WTC11 (cell line): Measurements from ENCODE around the gene AKR1D1. TPM values are rescaled to one million over a fixed set of nuclear protein-coding genes. Genes with fewer than 3 reads are reported as not detected.

Experiments
- ATAC-seq: fragments of 200-7000 bp; cut with Tn5 transposase; 2 replicates; pipeline ENCODE4 v1.10.0; 2021; ENCODE audit warnings: mild to moderate bottlenecking, moderate library complexity
- Bru-seq: library from RNA; stranded (reverse); fragments of 400-500 nt; gene quantifications from one replicate; lab custom pipeline; 2021; lab: Mats Ljungman, UMichigan
- CTCF ChIA-PET: fragments of 300-600 bp; sonication (Branson Sonifier 250); formaldehyde crosslinking; loops from one replicate; lab custom pipeline; 2021; ENCODE audit warnings: antibody characterized with exemption; lab: Charles Lee
- POLR2A ChIA-PET: fragments of 350-600 bp; sonication (Branson Sonifier 250); formaldehyde crosslinking; loops from one replicate; lab custom pipeline; 2021; ENCODE audit warnings: antibody characterized with exemption; lab: Charles Lee
- DNase-seq: peaks from one replicate; pipeline ENCODE4 v3.0.0; 2021; ENCODE audit warnings: low spot score
- H3K27ac Mint-ChIP-seq: 2 replicates; pipeline ENCODE4 v1.8.0; 2021; ENCODE audit warnings: mixed read lengths
- H3K27me3 Mint-ChIP-seq: 2 replicates; pipeline ENCODE4 v1.8.0; 2021; ENCODE audit warnings: low read depth, mild to moderate bottlenecking, moderate library complexity, mixed read lengths
- H3K36me3 Mint-ChIP-seq: 2 replicates; pipeline ENCODE4 v1.8.0; 2021; ENCODE audit warnings: mixed read lengths
- H3K4me1 Mint-ChIP-seq: 2 replicates; pipeline ENCODE4 v1.8.0; 2022; ENCODE audit warnings: mixed read lengths
- H3K4me3 Mint-ChIP-seq: 2 replicates; pipeline ENCODE4 v1.8.0; 2021; ENCODE audit warnings: mild to moderate bottlenecking, moderate library complexity, mixed read lengths
- H3K9me3 Mint-ChIP-seq: 2 replicates; pipeline ENCODE4 v1.8.0; 2021; ENCODE audit warnings: mixed read lengths
- ETV6 ChIP-seq: sonication (generic); formaldehyde crosslinking; IDR thresholded peaks from 2 replicates; pipeline ENCODE4 v1.8.1; 2022; ENCODE audit warnings: mild to moderate bottlenecking, missing genetic modification reagents
- FOXP1 ChIP-seq: sonication (generic); formaldehyde crosslinking; IDR thresholded peaks from 2 replicates; pipeline ENCODE4 v1.8.0; 2022; ENCODE audit warnings: missing genetic modification reagents, mild to moderate bottlenecking, moderate library complexity, borderline replicate concordance
- GRHL2 ChIP-seq: fragments of 250-450 bp; sonication (Bioruptor Pico); IDR thresholded peaks from 2 replicates; pipeline ENCODE4 v1.8.0; 2022; ENCODE audit warnings: mild to moderate bottlenecking, moderate library complexity; ENCODE audit not compliant: insufficient replicate concordance, severe bottlenecking
- IRF2 ChIP-seq: sonication (generic); formaldehyde crosslinking; IDR thresholded peaks from 2 replicates; pipeline ENCODE4 v1.8.0; 2022; ENCODE audit warnings: low read depth, missing genetic modification reagents, borderline replicate concordance
- MAX ChIP-seq: sonication (generic); formaldehyde crosslinking; IDR thresholded peaks from 2 replicates; pipeline ENCODE4 v1.8.0; 2022; ENCODE audit warnings: mild to moderate bottlenecking, missing genetic modification reagents
- NR3C1 ChIP-seq: sonication (generic); formaldehyde crosslinking; conservative IDR thresholded peaks from 2 replicates; pipeline ENCODE4 v1.8.1; 2023; ENCODE audit warnings: low read depth, mild to moderate bottlenecking, missing genetic modification reagents
- RELA ChIP-seq: sonication (generic); formaldehyde crosslinking; IDR thresholded peaks from 2 replicates; pipeline ENCODE4 v1.8.1; 2022; ENCODE audit warnings: missing genetic modification reagents, mild to moderate bottlenecking, borderline replicate concordance
- TCF7 ChIP-seq: sonication (generic); formaldehyde crosslinking; IDR thresholded peaks from 2 replicates; pipeline ENCODE4 v1.8.0; 2022; ENCODE audit warnings: mild to moderate bottlenecking, low read depth, missing genetic modification reagents, moderate library complexity
- TP53 ChIP-seq: sonication (generic); formaldehyde crosslinking; IDR thresholded peaks from 2 replicates; pipeline ENCODE4 v1.8.1; 2023; ENCODE audit warnings: mild to moderate bottlenecking, missing genetic modification reagents
- ZNF423 ChIP-seq: fragments of 250-450 bp; sonication (Bioruptor Pico); IDR thresholded peaks from 2 replicates; pipeline ENCODE4 v2.1.2; 2022; ENCODE audit warnings: mild to moderate bottlenecking, moderate library complexity
- ZNF671 ChIP-seq: fragments of 250-450 bp; sonication (Bioruptor Pico); IDR thresholded peaks from 2 replicates; pipeline ENCODE4 v1.8.0; 2021; ENCODE audit warnings: mild to moderate bottlenecking
- long read RNA-seq, 3 experiments: library from RNA in 1 of 3; library from capped mRNA in 1 of 3; library from polyadenylated mRNA in 1 of 3; unstranded in 2 of 3; stranded (forward) in 1 of 3; transcript quantifications; one replicate each; pipeline ENCODE4 v2.0.0, GENCODE V29; 2021
- total RNA-seq: library from RNA; stranded (reverse); gene quantifications from 3 replicates; pipeline ENCODE4 v1.2.3, GENCODE V29; 2021
- TF ChIP-seq, protein P1 (sequence below): fragments of 250-450 bp; sonication (Bioruptor Pico); conservative IDR thresholded peaks from 2 replicates; pipeline ENCODE4 v1.9.0; 2021; ENCODE audit warnings: mild to moderate bottlenecking
- TF ChIP-seq, protein P2 (sequence below): sonication (generic); formaldehyde crosslinking; IDR thresholded peaks from 2 replicates; pipeline ENCODE4 v1.8.1; 2023; ENCODE audit warnings: mild to moderate bottlenecking, missing genetic modification reagents, moderate library complexity
- TF ChIP-seq, protein P3 (sequence below): sonication (generic); formaldehyde crosslinking; IDR thresholded peaks from 2 replicates; pipeline ENCODE4 v1.8.1; 2023; ENCODE audit warnings: mild to moderate bottlenecking, missing genetic modification reagents

The AKR1D1 gene, protein sequence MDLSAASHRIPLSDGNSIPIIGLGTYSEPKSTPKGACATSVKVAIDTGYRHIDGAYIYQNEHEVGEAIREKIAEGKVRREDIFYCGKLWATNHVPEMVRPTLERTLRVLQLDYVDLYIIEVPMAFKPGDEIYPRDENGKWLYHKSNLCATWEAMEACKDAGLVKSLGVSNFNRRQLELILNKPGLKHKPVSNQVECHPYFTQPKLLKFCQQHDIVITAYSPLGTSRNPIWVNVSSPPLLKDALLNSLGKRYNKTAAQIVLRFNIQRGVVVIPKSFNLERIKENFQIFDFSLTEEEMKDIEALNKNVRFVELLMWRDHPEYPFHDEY
- total RNA-seq (0.14 to 0.24 TPM (median 0.18 TPM) in 3 replicates), Bru-seq, nascent RNA (percentile 5 among the genes with signal in this experiment)
- long read RNA-seq, experiment 1: 0 reads
- long read RNA-seq, experiment 2: 0 reads
- long read RNA-seq, experiment 3: 0 reads

DNA sequence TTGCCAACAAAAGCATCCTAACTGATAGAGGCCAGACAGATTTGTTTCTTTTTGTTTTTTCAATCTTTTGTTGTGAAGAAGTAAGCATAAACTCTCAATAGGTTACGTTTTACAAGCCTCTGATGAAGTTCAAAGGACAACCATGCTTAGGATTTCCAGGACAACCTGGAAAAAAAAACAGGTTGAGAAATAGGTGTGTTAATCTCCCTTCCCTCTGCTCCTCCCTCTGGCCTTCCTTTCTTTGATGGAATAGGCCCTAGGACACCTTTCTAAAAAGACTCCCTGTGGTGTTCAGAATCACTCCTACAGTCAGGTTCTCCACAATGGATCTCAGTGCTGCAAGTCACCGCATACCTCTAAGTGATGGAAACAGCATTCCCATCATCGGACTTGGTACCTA is at the start of gene AKR1D1:
Gene AKR1D1, plus strand, starts transcription at position 264 of the 400 bp plus-strand sequence. Its CDS starts 60 bp downstream, at position 324.
- ATAC-seq: no peak
- peaks cover 44% of the 10 kb centered on the region for H3K36me3 Mint-ChIP-seq
- ChIA-PET CTCF (no interaction called here), POLR2A (no interaction called here)
- H3K27ac Mint-ChIP-seq: no peak within 1 kb of the TSS
- H3K27me3 Mint-ChIP-seq: peaks cover 10% of the 10 kb centered on the region
- no peak within 1 kb of the TSS for H3K4me3 Mint-ChIP-seq
- DNase-seq: no peak
- peaks cover 52% of the 10 kb centered on the region for H3K9me3 Mint-ChIP-seq
- TF ChIP-seq TP53 (CRISPR knock-in tag) (no peak), TCF7 (CRISPR knock-in tag) (no peak), IRF2 (CRISPR knock-in tag) (no peak), RELA (no peak), ZNF671 (CRISPR knock-in tag) (no peak), NR3C1 (no peak), ZNF423 (CRISPR knock-in tag) (no peak), ETV6 (CRISPR knock-in tag) (no peak)
- TF ChIP-seq, protein P1, sequence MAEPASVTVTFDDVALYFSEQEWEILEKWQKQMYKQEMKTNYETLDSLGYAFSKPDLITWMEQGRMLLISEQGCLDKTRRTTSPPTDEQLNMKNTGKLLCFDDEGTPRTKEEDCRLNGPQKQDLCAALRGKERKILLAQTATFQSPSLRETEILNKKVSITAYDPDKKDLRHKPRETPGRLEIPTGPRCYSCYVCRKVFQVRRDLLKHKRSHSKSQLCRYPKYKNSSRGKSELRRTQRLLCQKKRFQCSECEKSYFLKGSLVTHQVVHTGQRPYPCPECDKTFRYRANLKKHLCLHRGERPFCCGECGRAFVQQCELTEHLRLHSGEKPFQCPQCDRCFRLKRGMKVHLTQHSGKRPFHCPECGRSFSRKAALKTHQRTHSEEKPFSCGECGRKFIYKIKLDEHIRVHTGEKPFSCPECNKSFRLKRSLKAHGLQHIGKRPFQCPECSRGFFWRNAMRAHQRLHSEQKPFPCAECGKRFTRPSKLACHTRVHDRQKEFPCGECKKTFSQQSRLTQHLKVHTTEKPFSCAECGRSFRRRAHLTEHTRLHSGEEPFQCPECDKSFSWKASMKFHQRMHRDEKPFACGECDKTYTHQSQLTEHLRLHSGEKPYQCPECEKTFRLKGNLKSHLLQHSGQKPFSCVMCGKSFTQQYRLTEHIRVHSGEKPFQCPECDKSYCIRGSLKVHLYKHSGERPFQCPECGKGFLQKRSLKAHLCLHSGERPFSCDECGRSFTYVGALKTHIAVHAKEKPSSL (CRISPR knock-in tag): no peak
- H3K4me1 Mint-ChIP-seq: peaks cover 32% of the 10 kb centered on the region

GRCh38 chr7:138027100-138027499 is 49.2 kb upstream of the AKR1D1 start:
- H3K4me3 Mint-ChIP-seq: no peak overlapping the region; the same call in 1 of the 2 replicates
- no peak for DNase-seq
- TF ChIP-seq ZNF423 (CRISPR knock-in tag): peak; percentile 35; the same call in 1 of the 2 replicates
- TF ChIP-seq FOXP1 (CRISPR knock-in tag): no peak
- TF ChIP-seq, all 79 proteins: peak for 1
- CTCF ChIA-PET: interaction anchor here (0.7 to 1.1 kb wide), 3 partner anchors 13 to 134 kb away, joined by 3 to 4 read pairs (median 3); no protein-coding TSS in a partner anchor
- peak; percentile 70 for ATAC-seq
- no peaks in the 10 kb centered on the region for H3K27me3 Mint-ChIP-seq
- peak overlapping the region; percentile 63 for H3K27ac Mint-ChIP-seq
- peaks cover 59% of the 10 kb centered on the region for H3K4me1 Mint-ChIP-seq
- H3K9me3 Mint-ChIP-seq: peaks cover 38% of the 10 kb centered on the region
- H3K36me3 Mint-ChIP-seq: peaks cover 38% of the 10 kb centered on the region
- POLR2A ChIA-PET: no interaction called here

DNA sequence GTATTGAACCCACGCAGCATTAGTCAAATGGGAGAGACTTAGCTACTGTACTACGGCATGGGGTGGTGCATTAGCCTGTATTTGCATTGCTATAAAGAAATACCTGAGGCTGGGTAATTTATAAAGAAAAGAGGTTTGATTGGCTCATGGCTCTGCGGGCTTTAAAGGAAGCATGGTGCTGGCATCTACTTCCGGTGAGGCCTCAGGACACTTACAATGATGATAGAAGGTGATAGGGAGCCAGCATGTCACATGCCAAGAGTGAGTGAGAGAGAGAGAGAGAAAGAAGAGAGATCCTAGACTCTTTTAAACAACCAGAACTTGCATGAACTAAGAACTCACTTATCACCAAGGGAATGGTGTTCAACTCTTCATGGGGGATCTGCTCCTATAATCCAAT is 47.1 kb upstream of the AKR1D1 start:
- TF ChIP-seq GRHL2 (CRISPR knock-in tag) (no peak), ZNF423 (CRISPR knock-in tag) (no peak), MAX (CRISPR knock-in tag) (no peak)
- TF ChIP-seq, protein P2, sequence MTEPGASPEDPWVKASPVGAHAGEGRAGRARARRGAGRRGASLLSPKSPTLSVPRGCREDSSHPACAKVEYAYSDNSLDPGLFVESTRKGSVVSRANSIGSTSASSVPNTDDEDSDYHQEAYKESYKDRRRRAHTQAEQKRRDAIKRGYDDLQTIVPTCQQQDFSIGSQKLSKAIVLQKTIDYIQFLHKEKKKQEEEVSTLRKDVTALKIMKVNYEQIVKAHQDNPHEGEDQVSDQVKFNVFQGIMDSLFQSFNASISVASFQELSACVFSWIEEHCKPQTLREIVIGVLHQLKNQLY (CRISPR knock-in tag): no peak
- TF ChIP-seq, protein P3, sequence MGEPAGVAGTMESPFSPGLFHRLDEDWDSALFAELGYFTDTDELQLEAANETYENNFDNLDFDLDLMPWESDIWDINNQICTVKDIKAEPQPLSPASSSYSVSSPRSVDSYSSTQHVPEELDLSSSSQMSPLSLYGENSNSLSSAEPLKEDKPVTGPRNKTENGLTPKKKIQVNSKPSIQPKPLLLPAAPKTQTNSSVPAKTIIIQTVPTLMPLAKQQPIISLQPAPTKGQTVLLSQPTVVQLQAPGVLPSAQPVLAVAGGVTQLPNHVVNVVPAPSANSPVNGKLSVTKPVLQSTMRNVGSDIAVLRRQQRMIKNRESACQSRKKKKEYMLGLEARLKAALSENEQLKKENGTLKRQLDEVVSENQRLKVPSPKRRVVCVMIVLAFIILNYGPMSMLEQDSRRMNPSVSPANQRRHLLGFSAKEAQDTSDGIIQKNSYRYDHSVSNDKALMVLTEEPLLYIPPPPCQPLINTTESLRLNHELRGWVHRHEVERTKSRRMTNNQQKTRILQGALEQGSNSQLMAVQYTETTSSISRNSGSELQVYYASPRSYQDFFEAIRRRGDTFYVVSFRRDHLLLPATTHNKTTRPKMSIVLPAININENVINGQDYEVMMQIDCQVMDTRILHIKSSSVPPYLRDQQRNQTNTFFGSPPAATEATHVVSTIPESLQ (CRISPR knock-in tag): no peak
- TF ChIP-seq, all 79 proteins: peak for 0
- H3K4me1 Mint-ChIP-seq: peaks cover 70% of the 10 kb centered on the region
- ATAC-seq (peak; percentile 9; the same call in 1 of the 2 replicates), DNase-seq (no peak)
- H3K36me3 Mint-ChIP-seq: peaks cover 30% of the 10 kb centered on the region
- CTCF ChIA-PET: no interaction called here
- H3K4me3 Mint-ChIP-seq: no peak overlapping the region
- POLR2A ChIA-PET: no interaction called here
- H3K27ac Mint-ChIP-seq: peak overlapping the region; percentile 15; the same call in 1 of the 2 replicates
- no peaks in the 10 kb centered on the region for H3K27me3 Mint-ChIP-seq
- H3K9me3 Mint-ChIP-seq: peaks cover 38% of the 10 kb centered on the region
